GM12872 (cell line): ENCODE measurements around the gene C16orf87.

Source experiments
- TF ChIP-seq, protein P1 (sequence below): IDR thresholded peaks from 3 replicates; pipeline ENCODE4 v1.5.1; 2011; ENCODE audit warnings: low read depth, mild to moderate bottlenecking, low read length, moderate library complexity; ENCODE audit not compliant: insufficient read depth

Gene C16orf87

DNA sequence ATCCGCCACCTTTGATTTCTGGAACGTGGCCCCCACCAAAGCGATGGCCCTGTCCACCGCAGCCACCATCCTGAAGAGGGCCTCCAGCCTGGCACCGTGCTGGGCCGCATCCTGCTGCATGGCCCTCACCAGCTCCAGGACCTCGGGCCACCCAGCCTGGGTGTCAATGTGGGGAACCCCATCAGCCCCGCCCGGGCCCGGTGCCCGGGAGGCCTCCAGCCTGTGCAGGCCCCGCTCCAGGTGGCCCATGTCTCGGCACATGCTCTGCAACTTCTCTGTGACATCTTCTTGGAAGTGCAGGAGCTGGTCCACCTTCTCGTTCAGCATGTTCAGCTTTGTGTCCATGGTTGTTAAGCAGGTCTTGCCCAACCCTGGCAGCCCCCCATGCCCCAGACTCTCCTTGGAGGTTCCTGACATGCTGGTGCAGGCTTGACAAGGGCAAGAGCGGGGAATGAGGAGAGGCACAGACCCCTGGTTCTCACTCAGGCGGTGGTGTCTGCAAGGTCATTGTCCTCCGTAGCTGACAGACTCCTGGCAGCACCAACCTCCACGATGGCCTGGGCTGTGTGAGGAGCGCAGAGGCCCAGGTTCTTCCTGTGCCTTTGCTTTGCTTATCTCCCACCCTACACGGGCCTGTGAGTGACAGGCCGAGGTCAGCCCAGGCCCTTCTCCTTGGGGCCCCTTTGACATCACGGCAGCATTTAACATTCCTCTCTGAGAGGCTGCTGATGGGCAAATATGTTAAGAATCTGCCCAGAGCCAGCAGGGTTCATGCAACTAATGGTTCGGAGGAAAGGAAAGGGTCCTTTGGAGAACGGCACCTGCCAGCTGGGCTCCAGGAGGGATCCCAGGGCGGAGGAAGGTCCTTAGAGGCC, 83.0 kb downstream of the C16orf87 start, which contains the start of gene MYLK3:
TSS of gene MYLK3 (minus strand) at position 568 of the 875 bp plus-strand sequence. CDS start at position 417, 151 bp downstream.
- TF ChIP-seq, protein P1, sequence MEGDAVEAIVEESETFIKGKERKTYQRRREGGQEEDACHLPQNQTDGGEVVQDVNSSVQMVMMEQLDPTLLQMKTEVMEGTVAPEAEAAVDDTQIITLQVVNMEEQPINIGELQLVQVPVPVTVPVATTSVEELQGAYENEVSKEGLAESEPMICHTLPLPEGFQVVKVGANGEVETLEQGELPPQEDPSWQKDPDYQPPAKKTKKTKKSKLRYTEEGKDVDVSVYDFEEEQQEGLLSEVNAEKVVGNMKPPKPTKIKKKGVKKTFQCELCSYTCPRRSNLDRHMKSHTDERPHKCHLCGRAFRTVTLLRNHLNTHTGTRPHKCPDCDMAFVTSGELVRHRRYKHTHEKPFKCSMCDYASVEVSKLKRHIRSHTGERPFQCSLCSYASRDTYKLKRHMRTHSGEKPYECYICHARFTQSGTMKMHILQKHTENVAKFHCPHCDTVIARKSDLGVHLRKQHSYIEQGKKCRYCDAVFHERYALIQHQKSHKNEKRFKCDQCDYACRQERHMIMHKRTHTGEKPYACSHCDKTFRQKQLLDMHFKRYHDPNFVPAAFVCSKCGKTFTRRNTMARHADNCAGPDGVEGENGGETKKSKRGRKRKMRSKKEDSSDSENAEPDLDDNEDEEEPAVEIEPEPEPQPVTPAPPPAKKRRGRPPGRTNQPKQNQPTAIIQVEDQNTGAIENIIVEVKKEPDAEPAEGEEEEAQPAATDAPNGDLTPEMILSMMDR = no peak

GRCh38 chr16:46746821-46747776, 83.9 kb downstream of the C16orf87 start:
- TF ChIP-seq, protein P1 = no peak
